HepG2 (cell line): ENCODE data around the gene IL15RA. TPM values are rescaled to one million over a fixed set of nuclear protein-coding genes. Genes with fewer than 3 reads are reported as not detected.

Source experiments
- ARNT2 ChIP-seq: sonication (generic); formaldehyde crosslinking; IDR thresholded peaks from 2 replicates; pipeline ENCODE4 v1.8.0; 2022; ENCODE audit warnings: mild to moderate bottlenecking, low read depth, missing genetic modification reagents, moderate library complexity
- ASH2L ChIP-seq: fragments of 300-600, 200-600 bp; sonication (generic); IDR thresholded peaks from 2 replicates; pipeline ENCODE4 v1.7.0; 2017; ENCODE audit warnings: low read depth, mild to moderate bottlenecking, moderate library complexity, mixed read lengths, low read length; ENCODE audit not compliant: insufficient read length
- FLYWCH1 ChIP-seq: sonication (generic); formaldehyde crosslinking; IDR thresholded peaks from 2 replicates; pipeline ENCODE4 v1.8.1; 2023; ENCODE audit warnings: mild to moderate bottlenecking, missing genetic modification reagents
- HIVEP1 ChIP-seq: sonication (generic); formaldehyde crosslinking; IDR thresholded peaks from 2 replicates; pipeline ENCODE4 v1.4.0; 2020; ENCODE audit warnings: mild to moderate bottlenecking, missing genetic modification reagents
- JDP2 ChIP-seq: sonication (generic); formaldehyde crosslinking; IDR thresholded peaks from 2 replicates; pipeline ENCODE4 v1.8.1; 2022; ENCODE audit warnings: missing genetic modification reagents, borderline replicate concordance
- KLF9 ChIP-seq: IDR thresholded peaks from 2 replicates; pipeline ENCODE4 v1.6.1; 2016; ENCODE audit warnings: low read depth
- PRDM15 ChIP-seq: sonication (generic); formaldehyde crosslinking; IDR thresholded peaks from 2 replicates; pipeline ENCODE4 v1.4.0; 2020; ENCODE audit warnings: missing genetic modification reagents
- SPEN ChIP-seq: sonication (generic); formaldehyde crosslinking; IDR thresholded peaks from 2 replicates; pipeline ENCODE4 v1.5.1; 2020; ENCODE audit warnings: low read depth, mild to moderate bottlenecking, missing genetic modification reagents
- ZBTB14 ChIP-seq: sonication (generic); formaldehyde crosslinking; IDR thresholded peaks from 2 replicates; pipeline ENCODE4 v1.4.0; 2020; ENCODE audit warnings: missing genetic modification reagents
- ZBTB26 ChIP-seq: IDR thresholded peaks from 2 replicates; pipeline ENCODE4 v1.6.1; 2016; ENCODE audit warnings: missing compliant biosample characterization, missing genetic modification reagents, borderline replicate concordance
- ZFP91 ChIP-seq: sonication (generic); formaldehyde crosslinking; IDR thresholded peaks from 2 replicates; pipeline ENCODE4 v1.9.0; 2022; ENCODE audit warnings: missing genetic modification reagents, mild to moderate bottlenecking, borderline replicate concordance
- ZNF33A ChIP-seq: sonication (generic); formaldehyde crosslinking; IDR thresholded peaks from 2 replicates; pipeline ENCODE4 v1.5.1; 2020; ENCODE audit warnings: missing genetic modification reagents, mild to moderate bottlenecking, moderate library complexity, borderline replicate concordance
- ZNF543 ChIP-seq: sonication (generic); formaldehyde crosslinking; IDR thresholded peaks from 2 replicates; pipeline ENCODE4 v1.4.0; 2020; ENCODE audit warnings: mild to moderate bottlenecking, missing genetic modification reagents
- ZNF589 ChIP-seq: sonication (generic); formaldehyde crosslinking; conservative IDR thresholded peaks from 2 replicates; pipeline ENCODE4 v1.8.0; 2022; ENCODE audit warnings: mild to moderate bottlenecking, moderate library complexity, missing genetic modification reagents
- ZNF770 ChIP-seq: sonication (generic); formaldehyde crosslinking; IDR thresholded peaks from 2 replicates; pipeline ENCODE4 v1.5.0; 2020; ENCODE audit warnings: mild to moderate bottlenecking, missing genetic modification reagents
- polyA plus RNA-seq, 8 experiments: library from polyadenylated mRNA; depleted of rRNA in 3 of 8; stranded (reverse) in 7 of 8; unstranded in 1 of 8; fragments of >200 nt; fragmentation: Illumina TruSeq in 4 of 8; extraction: Trizol in 4 of 8; gene quantifications; 2 replicates each; pipeline versions ENCODE4 v1.2.1 to v1.2.3, GENCODE V29; 2011 to 2016; ENCODE audit warnings: low read depth in 4 of 8, missing spikeins in 1 of 8, mixed read lengths in 1 of 8; ENCODE audit not compliant: insufficient read depth in 1 of 8
- total RNA-seq, 5 experiments: library from RNA; depleted of rRNA; stranded (reverse); fragments of >200 nt; fragmentation: Illumina TruSeq; extraction: Trizol; gene quantifications; 2 replicates each; pipeline ENCODE4 v1.2.3, GENCODE V29; 2016; ENCODE audit warnings: low read depth in 1 of 5

The IL15RA gene
- total and polyA plus RNA-seq, 2 of the 13 experiments (the other 11 are each of a cell fraction or from before 2014, with no cell fraction given), result 0.53 to 0.77 TPM

GRCh38 chr10:5977471-5978229, at the start of gene IL15RA (continued):
- TF ChIP-seq ZNF770 (no peak), ARNT2 (CRISPR knock-in tag) (0 out of 2 replicates have a peak, but pooled peaks have one; percentile 7), ZNF543 (CRISPR knock-in tag) (no peak), FLYWCH1 (CRISPR knock-in tag) (no peak), HIVEP1 (CRISPR knock-in tag) (0 out of 2 replicates have a peak, but pooled peaks have one; percentile 27), ZNF589 (CRISPR knock-in tag) (no peak), SPEN (CRISPR knock-in tag) (no peak), ZFP91 (peak; percentile 40; the same call in 1 of the 2 replicates), JDP2 (CRISPR knock-in tag) (no peak), ASH2L (peak; percentile 52), ZNF33A (no peak), KLF9 (CRISPR knock-in tag) (no peak), ZBTB14 (CRISPR knock-in tag) (no peak), PRDM15 (CRISPR knock-in tag) (no peak), ZBTB26 (CRISPR knock-in tag) (no peak)
